ENCODE measurements around the gene ATAD3C. TPM values are rescaled to one million over a fixed set of nuclear protein-coding genes. Genes with fewer than 3 reads are reported as not detected.
A peak's percentile ranks its signal among the peaks of the same experiment; 100 is the strongest.

The ATAD3C gene
- total RNA-seq, 1 donor from 2014 or later: 0.26 TPM

GRCh38 chr1:1420654-1421141 is 28.8 kb upstream of the ATAD3C start:
- no peak for TF ChIP-seq CTCF (IDR thresholded peaks at IDR 0.05; ENCODE audit: insufficient read depth, low read length, severe bottlenecking)
- FAIRE-seq: no peak
- peak overlapping the region; percentile 39 for H3K4me3 ChIP-seq (ENCODE audit: low read depth, low read length)
- H3K27me3 ChIP-seq (ENCODE audit: control insufficient read depth, insufficient read depth, low read length): no peaks in the 10 kb centered on the region
- H3K36me3 ChIP-seq (ENCODE audit: control insufficient read depth, insufficient read depth, low read length): no peaks in the 10 kb centered on the region
- no peak for DNase-seq (ENCODE audit: low read depth)

- Histone ChIP-seq H3K4me3 (ENCODE audit: low read depth, low read length) (peak within 1 kb of the TSS; percentile 39), H3K27me3 (ENCODE audit: control insufficient read depth, insufficient read depth, low read length) (no peaks in the 10 kb centered on the region), H3K36me3 (ENCODE audit: control insufficient read depth, insufficient read depth, low read length) (no peaks in the 10 kb centered on the region)
- peak; percentile 67 for DNase-seq (ENCODE audit: low read depth)
- FAIRE-seq: no peak
- TF ChIP-seq CTCF (IDR thresholded peaks at IDR 0.05; ENCODE audit: insufficient read depth, low read length, severe bottlenecking): no peak
Measured at GRCh38 chr1:1421147-1421906, 28.2 kb upstream of the ATAD3C start, which contains the start of gene ANKRD65. Gene ANKRD65 (minus strand): TSS chr1:1421276. CDS start chr1:1421005, 271 bp downstream.

GRCh38 chr1:1421907-1422464 is 27.5 kb upstream of the ATAD3C start:
- Histone ChIP-seq H3K36me3 (ENCODE audit: control insufficient read depth, insufficient read depth, low read length) (no peaks in the 10 kb centered on the region), H3K27me3 (ENCODE audit: control insufficient read depth, insufficient read depth, low read length) (no peaks in the 10 kb centered on the region), H3K4me3 (ENCODE audit: low read depth, low read length) (no peak overlapping the region)
- no peak for FAIRE-seq
- TF ChIP-seq CTCF (IDR thresholded peaks at IDR 0.05; ENCODE audit: insufficient read depth, low read length, severe bottlenecking): no peak
- no peak for DNase-seq (ENCODE audit: low read depth)

GRCh38 chr1:1422465-1423244 is 26.8 kb upstream of the ATAD3C start:
- H3K27me3 ChIP-seq (ENCODE audit: control insufficient read depth, insufficient read depth, low read length): no peaks in the 10 kb centered on the region
- no peaks in the 10 kb centered on the region for H3K36me3 ChIP-seq (ENCODE audit: control insufficient read depth, insufficient read depth, low read length)
- DNase-seq (ENCODE audit: low read depth): peak; percentile 71
- FAIRE-seq: no peak
- TF ChIP-seq CTCF (IDR thresholded peaks at IDR 0.05; ENCODE audit: insufficient read depth, low read length, severe bottlenecking): no peak
- no peak overlapping the region for H3K4me3 ChIP-seq (ENCODE audit: low read depth, low read length)

GRCh38 chr1:1423245-1423597 is 26.3 kb upstream of the ATAD3C start:
- H3K27me3 ChIP-seq (ENCODE audit: control insufficient read depth, insufficient read depth, low read length): no peaks in the 10 kb centered on the region
- FAIRE-seq (no peak), DNase-seq (ENCODE audit: low read depth) (no peak)
- no peak for TF ChIP-seq CTCF (IDR thresholded peaks at IDR 0.05; ENCODE audit: insufficient read depth, low read length, severe bottlenecking)
- H3K36me3 ChIP-seq (ENCODE audit: control insufficient read depth, insufficient read depth, low read length): no peaks in the 10 kb centered on the region
- H3K4me3 ChIP-seq (ENCODE audit: low read depth, low read length): no peak overlapping the region

All from bronchial epithelial cell (primary cell).